GM12872 (cell line): Measurements from ENCODE around the gene GNAI2.

ENCODE experiments used
- CTCF ChIP-seq: IDR thresholded peaks from 3 replicates; pipeline ENCODE4 v1.5.1; 2011; ENCODE audit warnings: low read depth, mild to moderate bottlenecking, low read length, moderate library complexity; ENCODE audit not compliant: insufficient read depth

Gene GNAI2

DNA sequence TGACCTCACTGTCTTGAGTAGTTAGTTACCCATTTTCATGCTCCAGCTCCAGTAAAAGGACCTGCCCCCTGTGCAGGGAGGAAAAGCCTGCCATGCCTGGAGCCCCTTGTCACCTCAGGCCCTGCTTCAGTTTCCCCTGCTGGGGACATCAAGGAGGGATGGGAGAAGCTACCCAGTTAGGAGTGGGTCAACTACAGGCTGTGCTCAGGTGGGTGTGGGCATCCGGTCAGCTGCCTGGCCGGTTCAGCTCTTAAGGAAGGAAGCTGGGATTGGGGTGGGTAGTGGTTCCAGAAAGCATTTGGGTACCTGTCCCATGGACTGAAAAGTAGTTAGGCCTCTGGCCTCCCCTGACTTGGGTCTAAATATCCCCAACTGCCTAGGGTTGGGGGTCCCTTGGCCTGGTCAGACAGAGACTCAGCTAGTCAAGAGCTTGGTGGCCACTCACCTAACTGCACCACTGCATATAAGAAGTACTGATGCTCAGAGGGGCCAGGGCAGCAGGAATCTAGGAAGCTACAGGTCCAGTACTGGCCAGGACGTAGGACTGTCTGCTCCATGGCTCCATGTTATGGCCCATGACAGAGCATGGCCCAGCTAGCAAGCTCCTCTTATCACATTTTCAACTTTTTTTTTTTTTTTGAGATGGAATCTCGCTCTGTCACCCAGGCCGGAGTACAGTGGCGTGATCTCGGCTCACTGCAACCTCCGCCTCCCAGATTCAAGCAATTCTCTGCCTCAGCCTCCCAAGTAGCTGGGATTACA lies 43.4 kb downstream of the GNAI2 start:
- TF ChIP-seq CTCF: no peak

GRCh38 chr3:50286322-50287227 lies 50.6 kb downstream of the GNAI2 start:
- TF ChIP-seq CTCF: no peak

DNA sequence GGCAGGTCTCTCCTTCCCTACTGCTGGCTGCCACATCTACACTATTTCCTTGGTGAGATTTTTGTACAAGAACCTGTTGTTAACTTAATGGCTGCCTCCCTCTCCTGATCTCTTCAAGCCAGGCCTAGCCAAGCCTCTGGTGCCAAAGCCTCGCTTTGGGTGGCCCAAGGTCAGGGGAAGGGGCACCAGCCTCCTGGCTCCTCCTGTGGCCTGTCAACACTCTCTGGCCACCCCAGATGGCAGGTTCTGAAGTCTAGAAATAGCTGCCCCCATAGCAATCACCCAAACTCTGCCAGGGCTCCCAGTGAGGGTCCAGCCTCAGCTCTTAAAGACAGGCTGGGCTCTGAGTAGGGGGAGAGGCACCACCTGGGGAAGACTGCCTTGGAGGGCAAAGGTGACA lies 51.3 kb downstream of the GNAI2 start:
- no peak for TF ChIP-seq CTCF

DNA sequence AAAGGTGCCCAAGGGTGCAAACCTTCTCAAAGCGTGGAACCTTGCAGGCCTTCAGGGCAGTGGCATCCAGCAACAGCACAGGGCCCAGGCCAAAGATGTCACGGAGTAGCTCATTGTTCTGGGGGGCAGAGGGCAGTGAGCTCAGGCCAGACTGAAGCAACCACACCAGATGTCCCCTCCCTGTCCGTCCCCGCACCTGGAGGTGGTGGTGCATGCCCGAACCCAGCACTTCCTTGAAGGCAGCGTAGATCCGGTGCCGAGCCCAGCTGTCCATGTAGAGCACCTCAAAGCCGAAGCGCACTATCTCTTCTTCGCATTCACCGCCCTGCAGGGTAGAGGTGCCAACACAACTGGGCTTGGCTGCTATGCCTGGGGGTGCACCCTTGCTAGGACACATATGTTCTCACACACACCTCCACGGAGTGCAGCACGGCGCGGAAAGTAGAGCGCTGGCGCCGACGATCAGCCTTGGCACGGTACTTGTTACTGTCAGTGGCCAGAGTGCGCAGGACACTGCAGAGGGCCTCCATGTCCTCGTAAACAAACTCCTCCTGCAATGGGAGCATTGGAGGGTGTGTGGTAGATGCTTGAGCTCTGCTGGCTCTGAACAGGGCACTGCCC lies 52.5 kb downstream of the GNAI2 start:
- TF ChIP-seq CTCF: no peak

GRCh38 chr3:50289130-50289529 lies 53.1 kb downstream of the GNAI2 start:
- no peak for TF ChIP-seq CTCF

- TF ChIP-seq CTCF: no peak
Observed at GRCh38 chr3:50290161-50290641, 54.2 kb downstream of the GNAI2 start.
